Caco-2 (cell line): ENCODE measurements around the gene TCTN1. TPM values are rescaled to one million over a fixed set of nuclear protein-coding genes. Genes with fewer than 3 reads are reported as not detected.
"Not testable (repeated sequence)": the region's sequence is repeated elsewhere in the genome, so short reads cannot be mapped to it uniquely, and the experiment has no call there.

Experiments used
- BruUV-seq: library from RNA; stranded (reverse); fragments of 400-500 nt; replicated peaks from 2 replicates; lab custom pipeline; 2021; lab: Mats Ljungman, UMichigan
- CTCF ChIA-PET: fragments of 300-600 bp; sonication (Branson Sonifier 250); formaldehyde crosslinking; loops from one replicate; lab custom pipeline; 2022; ENCODE audit warnings: antibody characterized with exemption; lab: Charles Lee
- POLR2A ChIA-PET: fragments of 300-600 bp; sonication (Branson Sonifier 250); formaldehyde crosslinking; loops from one replicate; lab custom pipeline; 2022; ENCODE audit warnings: antibody characterized with exemption; lab: Charles Lee
- DNase-seq, 2 experiments: peaks; one replicate each; pipeline versions ENCODE4 v3.0.0 to v3.0.0-alpha.2; 2020 to 2022
- H3K27me3 ChIP-seq: replicated peaks from 2 replicates; pipeline ENCODE4 v1.6.0; 2011; ENCODE audit warnings: low read length; ENCODE audit not compliant: control insufficient read depth, insufficient read depth
- H3K36me3 ChIP-seq: 2 replicates; pipeline ENCODE4 v1.5.1; 2011; ENCODE audit warnings: low read length; ENCODE audit not compliant: control insufficient read depth, insufficient read depth
- H3K4me1 ChIP-seq: fragments of 250-450 bp; sonication (Bioruptor Pico); 2 replicates; pipeline ENCODE4 v1.5.1; 2020; ENCODE audit warnings: mild to moderate bottlenecking
- H3K4me3 ChIP-seq: 2 replicates; pipeline ENCODE4 v1.5.1; 2011; ENCODE audit warnings: low read depth, mild to moderate bottlenecking, control low read depth, low read length
- H3K9me3 ChIP-seq: fragments of 250-450 bp; sonication (Bioruptor Pico); 2 replicates; pipeline ENCODE4 v1.5.1; 2020; ENCODE audit warnings: mild to moderate bottlenecking, moderate library complexity
- H3K27ac Mint-ChIP-seq: one replicate; pipeline ENCODE4 v1.8.0; 2022; ENCODE audit warnings: mixed read lengths; ENCODE audit not compliant: unreplicated experiment
- H3K27me3 Mint-ChIP-seq: one replicate; pipeline ENCODE4 v1.8.0; 2022; ENCODE audit warnings: mixed read lengths; ENCODE audit not compliant: insufficient read depth, unreplicated experiment
- H3K36me3 Mint-ChIP-seq: one replicate; pipeline ENCODE4 v1.8.0; 2022; ENCODE audit warnings: mild to moderate bottlenecking, mixed read lengths; ENCODE audit not compliant: insufficient read depth, unreplicated experiment
- H3K4me1 Mint-ChIP-seq: one replicate; pipeline ENCODE4 v1.8.0; 2022; ENCODE audit warnings: low read depth, mixed read lengths; ENCODE audit not compliant: unreplicated experiment
- H3K4me3 Mint-ChIP-seq: one replicate; pipeline ENCODE4 v1.8.0; 2022; ENCODE audit warnings: mild to moderate bottlenecking, moderate library complexity, mixed read lengths; ENCODE audit not compliant: unreplicated experiment
- H3K9me3 Mint-ChIP-seq: one replicate; pipeline ENCODE4 v1.8.0; 2022; ENCODE audit warnings: mixed read lengths; ENCODE audit not compliant: unreplicated experiment
- intact Hi-C: fragments of 100-400 bp; cut with micrococcal nuclease; formaldehyde crosslinking; loops from one replicate; pipeline ENCODE4 v1.10.0; 2022; ENCODE audit not compliant: unreplicated experiment
- total RNA-seq: library from RNA; stranded (reverse); gene quantifications from 2 replicates; pipeline ENCODE4 v1.2.3, GENCODE V29; 2022
- TF ChIP-seq, protein P1 (sequence below), 2 experiments: fragments of 200-600 bp in 1 of 2; IDR thresholded peaks; 1 replicate in 1 of 2; 2 replicates in 1 of 2; pipeline versions ENCODE4 v1.5.1 to v1.8.0; 2011 to 2022; ENCODE audit warnings: antibody characterized with exemption in 1 of 2, control low read depth in 1 of 2, inconsistent platforms in 1 of 2, low read depth in 1 of 2, low read length in 1 of 2, mild to moderate bottlenecking in 1 of 2, moderate library complexity in 1 of 2; ENCODE audit not compliant: insufficient read depth in 1 of 2, severe bottlenecking in 1 of 2, unreplicated experiment in 1 of 2

TCTN1 gene
- total RNA-seq, 1 experiment from 2014 or later, result 13.8 TPM

DNA sequence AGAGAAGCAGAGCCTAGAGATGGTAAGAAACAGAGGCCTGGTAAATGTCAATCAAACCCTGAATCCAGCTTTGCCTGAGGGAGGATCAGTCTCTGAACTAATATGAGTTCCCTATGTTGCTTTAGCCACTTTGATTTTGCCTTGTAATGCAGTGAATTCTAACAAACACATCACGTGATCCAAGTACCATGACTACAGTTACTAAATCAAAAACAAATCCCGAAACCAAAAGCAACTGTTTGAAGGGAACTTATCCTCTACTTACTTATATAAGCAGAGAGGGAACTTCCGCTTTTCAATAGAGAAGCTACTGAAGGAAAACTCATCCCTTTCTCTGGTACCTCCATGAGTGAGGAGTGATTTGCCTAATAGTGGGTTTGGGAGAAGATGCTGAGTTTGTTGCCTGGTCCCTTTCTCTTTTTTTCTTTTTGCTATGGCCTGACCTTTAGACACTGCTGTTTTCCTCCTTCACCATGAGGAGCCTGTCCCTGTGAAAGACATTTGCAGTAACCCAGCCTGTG is 23.1 kb upstream of the TCTN1 start:
- no peaks in the 10 kb centered on the region for H3K4me1 Mint-ChIP-seq
- BruUV-seq, result no TSS peak
- intact Hi-C loops, result no loop called here

GRCh38 chr12:110591451-110592051 is 22.4 kb upstream of the TCTN1 start:
- Histone ChIP-seq H3K4me3 (no peak overlapping the region), H3K36me3 (no peaks in the 10 kb centered on the region), H3K4me1 (0 out of 2 replicates have a peak, but pooled peaks cover 5% of the 10 kb centered on the region), H3K9me3 (no peaks in the 10 kb centered on the region), H3K27me3 (no peaks in the 10 kb centered on the region)
- DNase-seq, result no peak
- TF ChIP-seq, protein P1, sequence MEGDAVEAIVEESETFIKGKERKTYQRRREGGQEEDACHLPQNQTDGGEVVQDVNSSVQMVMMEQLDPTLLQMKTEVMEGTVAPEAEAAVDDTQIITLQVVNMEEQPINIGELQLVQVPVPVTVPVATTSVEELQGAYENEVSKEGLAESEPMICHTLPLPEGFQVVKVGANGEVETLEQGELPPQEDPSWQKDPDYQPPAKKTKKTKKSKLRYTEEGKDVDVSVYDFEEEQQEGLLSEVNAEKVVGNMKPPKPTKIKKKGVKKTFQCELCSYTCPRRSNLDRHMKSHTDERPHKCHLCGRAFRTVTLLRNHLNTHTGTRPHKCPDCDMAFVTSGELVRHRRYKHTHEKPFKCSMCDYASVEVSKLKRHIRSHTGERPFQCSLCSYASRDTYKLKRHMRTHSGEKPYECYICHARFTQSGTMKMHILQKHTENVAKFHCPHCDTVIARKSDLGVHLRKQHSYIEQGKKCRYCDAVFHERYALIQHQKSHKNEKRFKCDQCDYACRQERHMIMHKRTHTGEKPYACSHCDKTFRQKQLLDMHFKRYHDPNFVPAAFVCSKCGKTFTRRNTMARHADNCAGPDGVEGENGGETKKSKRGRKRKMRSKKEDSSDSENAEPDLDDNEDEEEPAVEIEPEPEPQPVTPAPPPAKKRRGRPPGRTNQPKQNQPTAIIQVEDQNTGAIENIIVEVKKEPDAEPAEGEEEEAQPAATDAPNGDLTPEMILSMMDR (IDR thresholded peaks at IDR 0.05; ENCODE audit: insufficient read depth in 1 of 2, low read depth in 1 of 2, low read length in 1 of 2, severe bottlenecking in 1 of 2, unreplicated experiment in 1 of 2), result no peak
- Mint-ChIP-seq H3K9me3 (no peaks in the 10 kb centered on the region), H3K4me3 (no peak overlapping the region), H3K27me3 (no peaks in the 10 kb centered on the region), H3K27ac (no peak overlapping the region), H3K36me3 (no peaks in the 10 kb centered on the region), H3K4me1 (no peaks in the 10 kb centered on the region)
- CTCF ChIA-PET, result no interaction called here
- POLR2A ChIA-PET, result no interaction called here
- no TSS peak for BruUV-seq
- intact Hi-C loops, result no loop called here

More for the DNA sequence above, 23.1 kb upstream of the TCTN1 start:
- ChIA-PET POLR2A (no interaction called here), CTCF (no interaction called here)
- H3K27me3 Mint-ChIP-seq, result no peaks in the 10 kb centered on the region
- H3K9me3 Mint-ChIP-seq, result no peaks in the 10 kb centered on the region
- TF ChIP-seq, protein P1 (IDR thresholded peaks at IDR 0.05; ENCODE audit: insufficient read depth in 1 of 2, low read depth in 1 of 2, low read length in 1 of 2, severe bottlenecking in 1 of 2, unreplicated experiment in 1 of 2), result no peak
- H3K9me3 ChIP-seq, result no peaks in the 10 kb centered on the region
- H3K36me3 Mint-ChIP-seq, result no peaks in the 10 kb centered on the region
- H3K4me3 Mint-ChIP-seq, result no peak overlapping the region
- H3K27ac Mint-ChIP-seq, result no peak overlapping the region
- H3K27me3 ChIP-seq, result no peaks in the 10 kb centered on the region
- DNase-seq, result no peak
- peaks cover 5% of the 10 kb centered on the region; the same call in 1 of the 2 replicates for H3K4me1 ChIP-seq
- no peaks in the 10 kb centered on the region for H3K36me3 ChIP-seq
- no peak overlapping the region for H3K4me3 ChIP-seq

- no peaks in the 10 kb centered on the region for H3K27me3 ChIP-seq
- H3K4me3 ChIP-seq, result no peak overlapping the region
- Mint-ChIP-seq H3K4me3 (no peak overlapping the region), H3K27ac (no peak overlapping the region), H3K27me3 (no peaks in the 10 kb centered on the region), H3K4me1 (no peaks in the 10 kb centered on the region), H3K9me3 (no peaks in the 10 kb centered on the region), H3K36me3 (no peaks in the 10 kb centered on the region)
- TF ChIP-seq, protein P1 (IDR thresholded peaks at IDR 0.05; ENCODE audit: insufficient read depth in 1 of 2, low read depth in 1 of 2, low read length in 1 of 2, severe bottlenecking in 1 of 2, unreplicated experiment in 1 of 2), result no peak
- CTCF ChIA-PET, result no interaction called here
- H3K4me1 ChIP-seq, result 0 out of 2 replicates have a peak, but pooled peaks cover 5% of the 10 kb centered on the region
- intact Hi-C loops, result no loop called here
- DNase-seq, result no peak
- no peaks in the 10 kb centered on the region for H3K9me3 ChIP-seq
- POLR2A ChIA-PET, result no interaction called here
- no TSS peak for BruUV-seq
- no peaks in the 10 kb centered on the region for H3K36me3 ChIP-seq
Observed at GRCh38 chr12:110592078-110592477, 21.9 kb upstream of the TCTN1 start.

- BruUV-seq, intact Hi-C loops, H3K27ac Mint-ChIP-seq, H3K27me3 ChIP-seq, H3K9me3 ChIP-seq, H3K9me3 Mint-ChIP-seq, H3K36me3 ChIP-seq, H3K4me1 ChIP-seq, POLR2A ChIA-PET, H3K36me3 Mint-ChIP-seq, H3K4me3 Mint-ChIP-seq, H3K27me3 Mint-ChIP-seq, H3K4me1 Mint-ChIP-seq, H3K4me3 ChIP-seq, DNase-seq: not testable (repeated sequence)
- CTCF ChIA-PET, result interaction anchor here (1.6 kb wide), 1 partner anchor 124 kb away, joined by 3 read pairs; the partner anchor contains the start of gene FAM216A
Observed at GRCh38 chr12:110592919-110593318, 21.0 kb upstream of the TCTN1 start.
